ENCODE data around the gene PLXNC1.

DNA sequence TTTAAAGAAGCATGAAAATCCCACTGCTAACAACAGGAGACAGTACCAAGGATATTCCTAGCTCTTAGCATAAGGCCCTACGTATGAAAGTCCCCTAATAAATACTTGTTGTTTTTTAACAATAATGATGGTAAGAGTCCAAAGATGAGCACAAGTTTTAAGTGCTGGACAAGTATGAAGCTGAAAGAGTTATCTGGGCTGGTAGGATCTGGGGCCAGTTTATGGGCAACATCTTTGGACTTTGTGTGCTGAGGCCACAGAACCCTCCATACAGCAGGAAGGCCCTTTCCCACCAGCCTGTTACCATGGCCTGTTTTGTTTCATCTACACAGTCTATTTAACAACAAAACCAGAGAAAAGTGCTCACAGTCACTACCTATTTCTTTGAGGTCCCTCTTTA, 12.5 kb upstream of the PLXNC1 start:
- TF ChIP-seq CTCF (IDR thresholded peaks at IDR 0.05) (no peak), POLR2A (IDR thresholded peaks at IDR 0.05) (no peak), EP300 (IDR thresholded peaks at IDR 0.05) (no peak)
